ENCODE results near the gene TMCO5A.
A peak's percentile ranks its signal among the peaks of the same experiment; 100 is the strongest.

Gene TMCO5A

GRCh38 chr15:37929238-37929637, 5.2 kb upstream of the TMCO5A start:
- TF ChIP-seq CTCF (IDR thresholded peaks at IDR 0.05; ENCODE audit: insufficient read depth, low read depth, low read length, missing control alignments): no peak
- DNase-seq (ENCODE audit: low read depth): no peak
- no peak overlapping the region for H3K4me3 ChIP-seq (ENCODE audit: low read length)

GRCh38 chr15:37931321-37931720, 3.1 kb upstream of the TMCO5A start:
- no peak for DNase-seq (ENCODE audit: low read depth)
- no peak overlapping the region for H3K4me3 ChIP-seq (ENCODE audit: low read length)
- no peak for TF ChIP-seq CTCF (IDR thresholded peaks at IDR 0.05; ENCODE audit: insufficient read depth, low read depth, low read length, missing control alignments)

GRCh38 chr15:37931868-37932267, 2.6 kb upstream of the TMCO5A start:
- peak; percentile 33 for DNase-seq (ENCODE audit: low read depth)
- H3K4me3 ChIP-seq (ENCODE audit: low read length): no peak overlapping the region
- no peak for TF ChIP-seq CTCF (IDR thresholded peaks at IDR 0.05; ENCODE audit: insufficient read depth, low read depth, low read length, missing control alignments)

- no peak overlapping the region for H3K4me3 ChIP-seq (ENCODE audit: low read length)
- no peak for TF ChIP-seq CTCF (IDR thresholded peaks at IDR 0.05; ENCODE audit: insufficient read depth, low read depth, low read length, missing control alignments)
- no peak for DNase-seq (ENCODE audit: low read depth)
These were observed 1.9 kb upstream of the TMCO5A start for GRCh38 chr15:37932549-37932948.

GRCh38 chr15:37933666-37934065, 774 bp upstream of the TMCO5A start:
- no peak for TF ChIP-seq CTCF (IDR thresholded peaks at IDR 0.05; ENCODE audit: insufficient read depth, low read depth, low read length, missing control alignments)
- no peak for DNase-seq (ENCODE audit: low read depth)
- no peak overlapping the region for H3K4me3 ChIP-seq (ENCODE audit: low read length)

GRCh38 chr15:37940876-37941275, 6.4 kb downstream of the TMCO5A start:
- H3K4me3 ChIP-seq (ENCODE audit: low read length): no peak overlapping the region
- TF ChIP-seq CTCF (IDR thresholded peaks at IDR 0.05; ENCODE audit: insufficient read depth, low read depth, low read length, missing control alignments): no peak
- DNase-seq (ENCODE audit: low read depth): peak; percentile 11

GRCh38 chr15:37941779-37942178, 7.3 kb downstream of the TMCO5A start:
- H3K4me3 ChIP-seq (ENCODE audit: low read length): no peak overlapping the region
- TF ChIP-seq CTCF (IDR thresholded peaks at IDR 0.05; ENCODE audit: insufficient read depth, low read depth, low read length, missing control alignments): no peak
- no peak for DNase-seq (ENCODE audit: low read depth)
